GM06990 (cell line): ENCODE results near the gene WFIKKN1.

Experiments
- DNase-seq: peaks from one replicate; pipeline ENCODE4 v3.0.0-alpha.2; 2011; ENCODE audit not compliant: insufficient read length; ENCODE audit errors: extremely low read depth
- H3K27me3 ChIP-seq: replicated peaks from 2 replicates; pipeline ENCODE4 v1.6.0; 2011; ENCODE audit warnings: low read length; ENCODE audit not compliant: control insufficient read depth, insufficient read depth
- H3K36me3 ChIP-seq: 2 replicates; pipeline ENCODE4 v1.5.1; 2011; ENCODE audit warnings: low read length; ENCODE audit not compliant: control insufficient read depth, insufficient read depth
- H3K4me3 ChIP-seq: replicated peaks from 2 replicates; pipeline ENCODE4 v1.5.1; 2011; ENCODE audit warnings: low read depth, mild to moderate bottlenecking, control low read depth, low read length
- CTCF ChIP-seq: IDR thresholded peaks from 2 replicates; pipeline ENCODE4 v1.5.1; 2011; ENCODE audit warnings: low read length, control low read depth, mild to moderate bottlenecking, inconsistent platforms; ENCODE audit not compliant: insufficient read depth, poor library complexity, severe bottlenecking

The WFIKKN1 gene

DNA sequence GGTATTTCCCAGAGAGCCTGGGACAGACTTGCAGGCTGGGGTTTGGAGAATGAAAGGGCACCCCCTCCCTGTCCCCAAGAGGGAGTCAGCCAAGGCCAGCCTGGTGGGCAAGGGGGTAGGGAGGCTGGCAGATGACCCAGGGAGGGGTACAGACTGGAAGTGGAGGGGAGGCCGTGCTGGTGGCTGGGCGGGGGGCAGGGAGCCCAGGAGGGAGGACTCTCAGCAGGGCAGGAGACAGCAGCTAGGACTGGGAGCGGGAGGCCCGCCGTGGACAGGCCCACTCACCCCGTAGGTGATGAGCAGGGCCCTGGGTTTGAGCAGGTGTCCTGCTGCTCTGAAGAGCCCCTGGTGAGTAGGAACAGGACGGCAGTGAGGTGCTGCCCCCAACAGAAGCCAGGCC lies 4.2 kb downstream of the WFIKKN1 start:
- no peak for TF ChIP-seq CTCF

DNA sequence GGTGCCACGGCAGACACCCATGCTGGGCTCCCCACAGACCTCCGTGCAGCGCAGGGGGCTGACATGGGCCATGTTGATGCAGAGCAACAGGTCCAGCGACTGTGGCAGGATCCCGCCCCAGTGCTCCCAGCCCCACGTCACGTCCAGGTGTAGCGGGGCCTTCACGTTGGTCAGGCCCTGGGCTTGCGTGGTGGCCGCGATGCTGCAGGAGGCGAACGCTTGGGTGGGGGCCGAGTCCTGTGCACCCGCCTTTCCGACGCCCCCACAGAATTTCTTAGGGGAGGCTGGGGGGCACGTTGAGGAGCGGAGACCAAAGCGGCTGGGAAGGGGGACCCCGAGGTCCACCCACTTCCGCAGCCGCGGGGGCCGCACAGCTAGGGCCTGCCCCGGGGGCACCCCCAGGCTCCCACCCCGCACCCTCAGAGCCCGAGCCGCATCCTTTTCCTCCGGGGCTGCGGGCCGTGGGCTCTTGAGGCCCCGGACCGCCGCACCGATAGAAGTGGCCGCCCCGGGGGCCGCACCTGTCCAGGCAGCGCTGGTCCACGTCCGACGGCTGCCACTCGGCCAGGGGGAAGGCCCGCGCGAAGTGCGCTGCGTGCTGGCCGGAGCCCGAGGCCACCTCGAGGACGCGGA lies 4.9 kb downstream of the WFIKKN1 start:
- TF ChIP-seq CTCF = no peak
- H3K36me3 ChIP-seq = peaks cover 4% of the 10 kb centered on the region; the same call in 1 of the 2 replicates
- H3K4me3 ChIP-seq = peak overlapping the region; percentile 86
- no peak for DNase-seq
- no peaks in the 10 kb centered on the region for H3K27me3 ChIP-seq

More for the DNA sequence above, 4.2 kb downstream of the WFIKKN1 start:
- no peak for DNase-seq
- Histone ChIP-seq H3K36me3 (peaks cover 4% of the 10 kb centered on the region; the same call in 1 of the 2 replicates), H3K4me3 (peak overlapping the region; percentile 86), H3K27me3 (no peaks in the 10 kb centered on the region)

DNA sequence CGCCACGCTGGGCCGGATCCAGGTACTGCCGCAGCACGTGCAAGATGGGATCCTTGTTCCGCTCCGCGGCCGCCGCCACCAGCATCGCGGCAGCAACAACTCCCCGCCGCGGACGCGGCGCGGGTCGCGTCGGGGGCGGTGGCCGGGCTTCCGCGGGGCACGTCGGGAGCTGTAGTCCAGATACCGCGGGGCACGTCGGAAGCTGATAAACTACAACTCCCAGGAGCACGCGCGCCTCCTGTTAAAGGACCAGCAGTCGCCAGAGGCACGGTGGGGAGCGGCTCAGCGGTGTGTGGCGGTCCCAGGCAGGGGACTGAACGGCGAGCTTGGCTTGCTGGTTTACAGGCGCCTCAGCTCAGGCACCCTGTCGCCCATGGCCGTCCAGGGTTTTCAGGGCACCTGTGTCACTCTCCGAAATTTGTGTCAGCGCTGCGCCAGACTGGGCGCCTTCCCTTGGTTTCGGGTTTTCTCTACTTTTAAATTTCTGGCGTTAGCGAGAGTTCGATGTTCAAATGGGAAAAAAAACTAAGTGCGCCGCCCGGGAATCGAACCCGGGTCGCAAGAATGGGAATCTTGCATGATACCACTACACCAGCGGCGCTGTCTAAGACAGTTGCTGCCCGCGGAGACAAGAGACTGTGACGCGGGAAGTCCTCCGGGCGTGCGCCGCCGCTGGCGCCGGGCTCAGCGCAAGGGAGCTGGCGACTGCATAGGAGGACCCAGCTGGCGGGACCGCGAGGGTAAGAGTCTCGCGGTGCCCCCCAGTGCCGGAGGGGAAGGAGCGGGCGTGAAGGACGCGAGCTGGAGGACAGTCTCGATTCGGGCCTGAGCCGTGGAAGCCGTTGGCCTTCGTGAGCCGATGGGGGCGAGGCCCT lies 5.7 kb downstream of the WFIKKN1 start, which contains the start of gene METTL26:
METTL26 (minus strand) TSS at position 100 of the 875 bp plus-strand sequence; CDS start at position 85, 15 bp downstream.
- Histone ChIP-seq H3K4me3 (peak within 1 kb of the TSS; percentile 86), H3K36me3 (peaks cover 4% of the 10 kb centered on the region; the same call in 1 of the 2 replicates), H3K27me3 (no peaks in the 10 kb centered on the region)
- DNase-seq = peak; percentile 93
- no peak for TF ChIP-seq CTCF

DNA sequence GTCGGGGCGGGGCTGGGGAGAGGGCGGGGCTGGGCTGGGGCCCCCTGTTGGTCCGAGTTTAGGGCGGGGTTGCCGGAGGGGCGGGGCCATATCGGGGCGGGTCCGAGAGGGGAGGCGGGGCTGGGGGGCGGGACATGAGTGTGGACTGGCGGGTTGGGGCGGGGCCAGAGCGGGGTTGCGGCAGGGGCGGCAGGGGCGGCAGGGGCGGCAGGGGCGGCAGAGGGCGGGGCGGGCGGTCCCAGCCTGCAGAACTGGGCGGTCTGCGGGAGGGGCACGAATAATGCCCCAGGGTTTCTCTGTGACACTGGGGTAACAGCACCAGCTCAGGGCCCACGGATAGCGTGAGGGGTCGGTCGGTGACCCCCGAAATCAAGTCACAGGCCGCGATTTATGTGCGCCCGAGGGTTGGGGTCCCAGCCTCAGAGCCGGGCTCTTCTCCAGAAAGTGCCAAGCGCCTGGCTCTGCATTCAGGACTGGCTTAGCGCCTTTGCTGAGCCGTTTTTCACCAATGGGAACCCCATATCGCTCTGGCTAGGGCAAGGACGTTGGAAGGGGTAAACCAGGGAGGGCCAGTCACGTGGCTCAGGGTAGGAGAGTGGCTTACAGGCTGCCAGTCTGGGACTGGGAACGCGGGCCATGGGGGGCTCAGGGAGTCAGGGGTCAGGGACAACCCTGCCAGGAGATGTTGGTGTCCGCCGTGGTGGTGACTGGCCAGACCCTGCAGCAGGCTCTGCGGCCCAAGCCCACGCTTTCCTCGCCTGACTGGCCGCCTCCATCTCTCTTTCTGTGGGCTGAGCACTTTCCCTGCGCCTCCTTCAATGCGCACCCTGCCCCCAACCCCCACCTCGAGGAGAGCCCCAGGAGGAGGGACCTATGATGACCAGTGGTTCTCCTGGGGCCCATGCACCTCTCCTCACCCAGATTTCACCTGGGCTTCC lies 6.6 kb downstream of the WFIKKN1 start:
- TF ChIP-seq CTCF = no peak
- peaks cover 4% of the 10 kb centered on the region; the same call in 1 of the 2 replicates for H3K36me3 ChIP-seq
- no peaks in the 10 kb centered on the region for H3K27me3 ChIP-seq
- peak overlapping the region; percentile 86 for H3K4me3 ChIP-seq
- no peak for DNase-seq

- Histone ChIP-seq H3K4me3 (no peak overlapping the region), H3K27me3 (no peaks in the 10 kb centered on the region), H3K36me3 (peaks cover 4% of the 10 kb centered on the region; the same call in 1 of the 2 replicates)
- TF ChIP-seq CTCF = no peak
- no peak for DNase-seq
These were observed 7.3 kb downstream of the WFIKKN1 start for GRCh38 chr16:638034-638543.
